Activated CD4-positive, CD25-positive, alpha-beta regulatory T cell treated with anti-CD3 and anti-CD28 coated beads, Interleukin-2, amount 50 U/mL, for 16 hours (primary cell): ENCODE results near the gene TRIM7.
A peak's percentile ranks its signal among the peaks of the same experiment; 100 is the strongest.

Experiments used
- DNase-seq: peaks from one replicate; pipeline ENCODE4 v3.0.0-alpha.2; 2020; ENCODE audit warnings: low read depth, low spot score

TRIM7 gene

GRCh38 chr5:181204826-181205760 is at the start of gene TRIM7:
TSS of gene TRIM7 (minus strand) at chr5:181205196. CDS start at chr5:181205110, 86 bp downstream.
- DNase-seq = no peak

- no peak for DNase-seq
These were observed 43.3 kb upstream of the TRIM7 start for GRCh38 chr5:181248277-181248676.

- DNase-seq = peak; percentile 44
These were observed 41.5 kb upstream of the TRIM7 start for GRCh38 chr5:181246276-181247049.

- no peak for DNase-seq
These were observed 40.7 kb upstream of the TRIM7 start for GRCh38 chr5:181245427-181246275.

- DNase-seq = peak; percentile 83
These were observed 38.8 kb upstream of the TRIM7 start, which contains the start of gene RACK1 for GRCh38 chr5:181243564-181244343. TSS of gene RACK1 (minus strand) at chr5:181243906. CDS start at chr5:181243800, 106 bp downstream.

- DNase-seq = no peak
These were observed 38.1 kb upstream of the TRIM7 start for GRCh38 chr5:181243018-181243563.

- no peak for DNase-seq
These were observed 37.0 kb upstream of the TRIM7 start for GRCh38 chr5:181242031-181242451.

GRCh38 chr5:181241393-181241975 is 36.5 kb upstream of the TRIM7 start:
- DNase-seq = no peak

- no peak for DNase-seq
These were observed 34.2 kb upstream of the TRIM7 start for GRCh38 chr5:181239062-181239663.

- no peak for DNase-seq
These were observed 32.9 kb upstream of the TRIM7 start for GRCh38 chr5:181237729-181238385.

GRCh38 chr5:181236954-181237641 is 32.1 kb upstream of the TRIM7 start:
- no peak for DNase-seq

GRCh38 chr5:181236471-181236870 is 31.5 kb upstream of the TRIM7 start:
- DNase-seq = no peak

- no peak for DNase-seq
These were observed 30.8 kb upstream of the TRIM7 start for GRCh38 chr5:181235689-181236366.

- no peak for DNase-seq
These were observed 30.3 kb upstream of the TRIM7 start for GRCh38 chr5:181235323-181235688.

GRCh38 chr5:181234455-181235306 is 29.7 kb upstream of the TRIM7 start:
- DNase-seq = no peak

GRCh38 chr5:181233801-181234454 is 28.9 kb upstream of the TRIM7 start:
- DNase-seq = no peak
